Kidney (tissue), 14 donors: ENCODE data around the gene CBR4. TPM values are rescaled to one million over a fixed set of nuclear protein-coding genes. Genes with fewer than 3 reads are reported as not detected.
A peak's percentile ranks its signal among the peaks of the same experiment; 100 is the strongest.
"Not testable (repeated sequence)": the region's sequence is repeated elsewhere in the genome, so short reads cannot be mapped to it uniquely, and the experiment has no call there.

Source experiments
- DNase-seq, 5 donors: peaks; one replicate each; pipeline ENCODE4 v3.0.0-alpha.2; 2013 to 2020
- FAIRE-seq: peaks from 2 replicates; lab custom pipeline; 2012; peaks lifted over from hg19 to GRCh38; lab: Jason Lieb, UNC
- H3K27ac ChIP-seq, 2 donors: one replicate each; pipeline ENCODE4 v1.7.0; 2013; ENCODE audit warnings: low read depth in 2 of 2, low read length in 2 of 2, inconsistent platforms in 1 of 2
- H3K27me3 ChIP-seq: one replicate; pipeline ENCODE4 v1.7.1; 2013; ENCODE audit warnings: low read length, inconsistent platforms; ENCODE audit not compliant: control insufficient read depth, insufficient read depth
- H3K36me3 ChIP-seq, 3 donors: one replicate each; pipeline versions ENCODE4 v1.7.0 to v1.7.1; 2013; ENCODE audit warnings: low read length in 3 of 3, control low read depth in 1 of 3, inconsistent platforms in 1 of 3; ENCODE audit not compliant: insufficient read depth in 3 of 3, control insufficient read depth in 2 of 3
- H3K4me1 ChIP-seq, 3 donors: one replicate each; pipeline versions ENCODE4 v1.7.0 to v1.7.1; 2013; ENCODE audit warnings: low read length in 3 of 3, inconsistent platforms in 1 of 3, low read depth in 1 of 3; ENCODE audit not compliant: control insufficient read depth in 2 of 3, insufficient read depth in 2 of 3
- H3K4me3 ChIP-seq, 3 donors: one replicate each; pipeline versions ENCODE4 v1.7.0 to v1.8.1; 2013; ENCODE audit warnings: low read length in 3 of 3, control low read depth in 1 of 3, inconsistent platforms in 1 of 3
- H3K9ac ChIP-seq, 3 donors: one replicate each; pipeline versions ENCODE4 v1.7.0 to v1.7.1; 2013; ENCODE audit warnings: low read length in 3 of 3, control low read depth in 1 of 3, inconsistent platforms in 1 of 3
- H3K9me3 ChIP-seq, 3 donors: one replicate each; pipeline versions ENCODE4 v1.7.0 to v1.7.1; 2013; ENCODE audit warnings: low read length in 3 of 3, control low read depth in 1 of 3, inconsistent platforms in 1 of 3; ENCODE audit not compliant: control insufficient read depth in 2 of 3, insufficient read depth in 1 of 3
- intact Hi-C: fragments of 100-400 bp; cut with DNase I; formaldehyde crosslinking; loops from one replicate; pipeline ENCODE4 v1.11.1; 2022
- polyA plus RNA-seq: library from polyadenylated mRNA; stranded (reverse); fragments of 350-450 nt; fragmentation: Illumina TruSeq; extraction: RNeasy Lipid Tissue Mini Kit (QIAGEN cat#74804); gene quantifications from one replicate; pipeline ENCODE4 v1.2.3, GENCODE V29; 2014; ENCODE audit warnings: low read depth, low replicate concordance; ENCODE audit not compliant: insufficient read depth
- total RNA-seq: library from RNA; stranded (reverse); fragmentation: NEBNext Ultra II Directional; extraction: Animal tissue kit (Norgen Biotek cat#: 25700); gene quantifications from one replicate; pipeline ENCODE4 v1.2.1, GENCODE V29; 2021
- TF ChIP-seq, protein P1 (sequence below): IDR thresholded peaks from 3 replicates; pipeline ENCODE4 v1.5.1; 2012; ENCODE audit warnings: mild to moderate bottlenecking, moderate library complexity, borderline replicate concordance; ENCODE audit not compliant: insufficient read depth; ENCODE audit errors: extremely low read depth
- donor health status: control.
- donor health status: control.
- donor health status: control.
- donor health status: control.
- donor health status: control.
- donor health status: DM: yes; HTN: yes; CAD: no.
- donor health status: Normal renal cell carcinoma (clear cell type).

The CBR4 gene
- total and polyA plus RNA-seq, 2 donors from 2014 or later = 24.1 to 28.6 TPM

DNA sequence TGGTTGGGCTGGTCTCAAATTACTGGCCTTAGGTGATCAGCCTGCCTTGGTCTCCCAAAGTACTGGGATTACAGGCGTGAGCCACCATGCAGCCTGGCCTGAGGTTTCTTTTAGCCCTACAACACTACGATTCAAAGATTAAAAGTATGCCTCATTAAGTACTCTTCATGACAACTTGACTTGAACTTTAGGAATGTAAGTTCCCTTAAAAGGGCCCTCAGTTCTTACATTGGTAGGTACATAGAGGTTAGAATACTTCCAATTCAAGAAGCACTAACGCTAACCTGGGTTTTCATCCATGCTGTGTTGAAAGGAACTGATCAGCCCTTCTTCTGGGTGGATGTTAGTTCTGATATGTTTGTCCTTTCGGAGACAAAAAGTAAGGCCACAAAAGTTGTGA is 15.1 kb downstream of the CBR4 start:
- Histone ChIP-seq H3K27ac (no peak overlapping the region), H3K4me3 (no peak overlapping the region), H3K36me3 (peaks cover 0 to 4% (median 0%) of the 10 kb centered on the region in 3 donors), H3K27me3 (no peaks in the 10 kb centered on the region), H3K9ac (no peak overlapping the region), H3K9me3 (no peaks in the 10 kb centered on the region), H3K4me1 (peaks cover 0 to 2% (median 0%) of the 10 kb centered on the region in 3 donors)
- no peak for FAIRE-seq
- TF ChIP-seq, protein P1, sequence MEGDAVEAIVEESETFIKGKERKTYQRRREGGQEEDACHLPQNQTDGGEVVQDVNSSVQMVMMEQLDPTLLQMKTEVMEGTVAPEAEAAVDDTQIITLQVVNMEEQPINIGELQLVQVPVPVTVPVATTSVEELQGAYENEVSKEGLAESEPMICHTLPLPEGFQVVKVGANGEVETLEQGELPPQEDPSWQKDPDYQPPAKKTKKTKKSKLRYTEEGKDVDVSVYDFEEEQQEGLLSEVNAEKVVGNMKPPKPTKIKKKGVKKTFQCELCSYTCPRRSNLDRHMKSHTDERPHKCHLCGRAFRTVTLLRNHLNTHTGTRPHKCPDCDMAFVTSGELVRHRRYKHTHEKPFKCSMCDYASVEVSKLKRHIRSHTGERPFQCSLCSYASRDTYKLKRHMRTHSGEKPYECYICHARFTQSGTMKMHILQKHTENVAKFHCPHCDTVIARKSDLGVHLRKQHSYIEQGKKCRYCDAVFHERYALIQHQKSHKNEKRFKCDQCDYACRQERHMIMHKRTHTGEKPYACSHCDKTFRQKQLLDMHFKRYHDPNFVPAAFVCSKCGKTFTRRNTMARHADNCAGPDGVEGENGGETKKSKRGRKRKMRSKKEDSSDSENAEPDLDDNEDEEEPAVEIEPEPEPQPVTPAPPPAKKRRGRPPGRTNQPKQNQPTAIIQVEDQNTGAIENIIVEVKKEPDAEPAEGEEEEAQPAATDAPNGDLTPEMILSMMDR = no peak
- DNase-seq = no peak
- intact Hi-C loops = no loop called here

DNA sequence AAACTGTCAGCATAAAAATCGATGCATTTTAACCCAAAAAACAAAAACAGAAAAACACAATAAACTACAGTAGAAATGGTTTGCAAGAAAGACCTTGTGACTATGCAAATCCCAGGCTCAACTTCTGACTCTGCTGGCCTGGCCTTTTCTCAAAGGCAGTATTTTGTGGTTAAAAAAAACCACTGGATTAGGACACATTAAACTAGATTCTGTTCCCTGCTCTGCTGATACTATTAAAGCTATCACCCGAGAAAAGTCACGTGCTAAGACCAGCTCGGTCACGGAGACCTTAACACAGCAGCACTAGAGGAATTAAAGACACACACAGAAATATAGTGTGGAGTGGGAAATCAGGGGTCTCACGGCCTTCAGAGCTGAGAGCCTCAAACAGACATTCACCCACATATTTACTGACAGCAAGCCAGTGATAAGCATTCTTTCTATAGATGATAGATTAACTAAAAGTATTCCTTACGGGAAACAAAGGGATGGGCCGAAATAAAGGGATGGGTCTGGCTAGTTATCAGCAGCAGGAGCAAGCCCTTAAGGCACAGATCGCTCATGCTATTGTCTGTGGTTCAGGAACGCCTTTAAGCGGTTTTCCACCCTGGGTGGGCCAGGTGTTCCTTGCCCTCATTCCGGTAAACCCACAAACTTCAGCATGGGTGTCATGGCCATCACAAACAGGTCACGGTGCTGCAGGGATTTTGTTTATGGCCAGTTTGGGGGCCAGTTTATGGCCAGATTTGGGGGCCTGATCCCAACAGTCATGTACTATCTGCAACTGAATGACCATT is 16.1 kb downstream of the CBR4 start:
- FAIRE-seq (no peak), DNase-seq (peak in 1 of 5 donors; percentile 66)
- Histone ChIP-seq H3K9me3 (no peaks in the 10 kb centered on the region), H3K27ac (no peak overlapping the region), H3K27me3 (no peaks in the 10 kb centered on the region), H3K4me1 (peaks cover 0 to 2% (median 0%) of the 10 kb centered on the region in 3 donors), H3K4me3 (no peak overlapping the region), H3K9ac (no peak overlapping the region), H3K36me3 (peaks cover 0 to 4% (median 2%) of the 10 kb centered on the region in 3 donors)
- intact Hi-C loops = no loop called here
- TF ChIP-seq, protein P1 = no peak

DNA sequence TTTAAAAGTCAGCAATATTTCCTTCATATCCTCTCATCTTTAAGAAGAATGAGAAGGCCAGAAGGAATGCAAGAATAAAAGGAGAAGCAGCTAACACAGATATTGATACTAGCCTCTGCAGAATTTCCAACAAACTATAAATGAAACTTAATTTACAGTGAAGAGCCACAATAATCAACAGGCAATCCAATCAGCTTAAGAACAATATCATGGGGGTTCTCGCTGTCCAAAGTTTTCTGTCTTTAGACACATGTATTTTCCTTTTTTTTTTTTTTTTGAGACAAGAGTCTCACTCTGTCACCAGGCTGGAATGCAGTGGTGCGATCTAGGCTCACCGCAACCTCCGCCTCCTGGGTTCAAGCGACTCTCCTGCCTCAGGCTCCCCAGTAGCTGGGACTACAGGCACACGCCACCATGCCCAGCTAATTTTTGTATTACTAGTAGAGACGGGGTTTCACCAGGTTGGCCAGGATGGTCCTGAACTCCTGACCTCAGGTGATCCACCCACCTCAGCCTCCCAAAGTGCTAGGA is 17.0 kb downstream of the CBR4 start:
- FAIRE-seq, H3K4me3 ChIP-seq, DNase-seq, H3K36me3 ChIP-seq, H3K9me3 ChIP-seq, intact Hi-C loops, H3K27me3 ChIP-seq, H3K4me1 ChIP-seq, H3K27ac ChIP-seq, H3K9ac ChIP-seq: not testable (repeated sequence)

DNA sequence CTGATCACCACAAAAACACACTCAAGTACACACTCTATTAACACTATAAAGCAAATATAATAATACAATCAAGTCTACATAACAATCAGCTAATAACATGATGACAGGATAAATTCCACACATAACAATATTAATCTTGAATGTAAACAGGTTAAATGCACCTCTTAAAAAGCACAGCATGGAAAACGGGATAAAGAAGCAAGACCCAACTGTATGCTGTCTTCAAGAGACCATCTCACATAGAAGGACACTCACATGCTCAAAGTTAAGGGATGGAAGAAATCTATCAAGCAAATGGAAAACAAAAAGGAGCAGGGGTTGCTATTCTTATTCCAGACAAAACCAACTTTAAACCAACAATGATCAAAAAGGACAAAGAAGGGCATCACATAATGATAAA is 28.1 kb downstream of the CBR4 start:
- intact Hi-C loops = no loop called here
- H3K27me3 ChIP-seq = no peaks in the 10 kb centered on the region
- no peak for DNase-seq
- H3K4me1 ChIP-seq = no peaks in the 10 kb centered on the region
- H3K4me3 ChIP-seq = no peak overlapping the region
- H3K27ac ChIP-seq = no peak overlapping the region
- H3K9ac ChIP-seq = no peak overlapping the region
- TF ChIP-seq, protein P1 = no peak
- peaks cover 3 to 11% (median 3%) of the 10 kb centered on the region in 3 donors for H3K9me3 ChIP-seq
- peaks cover 2 to 13% (median 4%) of the 10 kb centered on the region in 3 donors for H3K36me3 ChIP-seq
- FAIRE-seq = no peak
